B cell (primary cell): Measurements from ENCODE around the gene PDGFA. TPM values are rescaled to one million over a fixed set of nuclear protein-coding genes. Genes with fewer than 3 reads are reported as not detected.

ENCODE experiments used
- ATAC-seq: fragments of 200-7000 bp; cut with Tn5 transposase; one replicate; pipeline ENCODE4 v1.10.0; 2021; ENCODE audit warnings: low read depth, mild to moderate bottlenecking, moderate number of reproducible peaks, moderate library complexity
- CTCF ChIA-PET: fragments of 350-600 bp; sonication (Branson Sonifier 250); formaldehyde crosslinking; loops from one replicate; lab custom pipeline; 2021; ENCODE audit warnings: antibody characterized with exemption, inconsistent platforms; lab: Charles Lee
- POLR2A ChIA-PET: fragments of 350-600 bp; sonication (Branson Sonifier 250); formaldehyde crosslinking; loops from one replicate; lab custom pipeline; 2021; ENCODE audit warnings: antibody characterized with exemption; lab: Charles Lee
- DNase-seq: peaks from one replicate; pipeline ENCODE4 v3.0.0; 2013
- H2AFZ ChIP-seq: 2 replicates; pipeline ENCODE4 v1.6.1; 2012; ENCODE audit warnings: mild to moderate bottlenecking, low read depth, low read length; ENCODE audit not compliant: insufficient read depth, poor library complexity, severe bottlenecking
- H3K27ac ChIP-seq, 2 donors: 1 replicate in 1 of 2; 2 replicates in 1 of 2; pipeline ENCODE4 v1.5.1; 2012 to 2013; ENCODE audit warnings: low read length in 2 of 2, mild to moderate bottlenecking in 2 of 2, moderate library complexity in 1 of 2
- H3K27me3 ChIP-seq, 4 experiments: fragments of 200-600 bp in 1 of 4; sonication (generic) in 1 of 4; replicated peaks in 1 of 4; 1 replicate in 2 of 4; 2 replicates in 2 of 4; pipeline versions ENCODE4 v1.6.1 to v1.7.0; 2013 to 2016; ENCODE audit warnings: low read length in 3 of 4, mild to moderate bottlenecking in 2 of 4, mixed read lengths in 1 of 4, moderate library complexity in 1 of 4; ENCODE audit not compliant: insufficient read depth in 4 of 4, control insufficient read depth in 3 of 4; ENCODE audit errors: control extremely low read depth in 1 of 4
- H3K36me3 ChIP-seq, 2 experiments: replicated peaks in 1 of 2; 1 replicate in 1 of 2; 2 replicates in 1 of 2; pipeline versions ENCODE4 v1.6.1 to v1.7.1; 2013; ENCODE audit warnings: low read length in 1 of 2; ENCODE audit not compliant: insufficient read depth in 2 of 2, control insufficient read depth in 1 of 2; ENCODE audit errors: control extremely low read depth in 1 of 2, extremely low read depth in 1 of 2
- H3K4me1 ChIP-seq, 2 donors: fragments of 200-600 bp in 1 of 2; sonication (generic) in 1 of 2; 1 replicate in 1 of 2; 2 replicates in 1 of 2; pipeline versions ENCODE4 v1.5.1 to v1.6.1; 2013 to 2017; ENCODE audit warnings: low read length in 2 of 2; ENCODE audit not compliant: control insufficient read depth in 2 of 2, insufficient read depth in 2 of 2
- H3K4me2 ChIP-seq: replicated peaks from 2 replicates; pipeline ENCODE3; 2012; ENCODE audit warnings: mild to moderate bottlenecking, low read depth, low read length; ENCODE audit not compliant: poor library complexity, severe bottlenecking
- H3K4me3 ChIP-seq, 5 experiments: fragments of 200-600 bp in 1 of 5; sonication (generic) in 1 of 5; 1 replicate in 3 of 5; 2 replicates in 2 of 5; pipeline versions ENCODE4 v1.5.1 to v1.7.0; 2011 to 2016; ENCODE audit warnings: low read length in 4 of 5, mild to moderate bottlenecking in 4 of 5, low read depth in 2 of 5, control low read depth in 1 of 5, moderate library complexity in 1 of 5; ENCODE audit not compliant: insufficient read depth in 1 of 5; ENCODE audit errors: control extremely low read depth in 1 of 5, extremely low read depth in 1 of 5
- H3K79me2 ChIP-seq: fragments of 200-600 bp; sonication (generic); one replicate; pipeline ENCODE4 v1.6.0; 2016; ENCODE audit warnings: low read length; ENCODE audit not compliant: control insufficient read depth, insufficient read depth
- H3K9ac ChIP-seq: fragments of 200-600 bp; sonication (generic); 2 replicates; pipeline ENCODE4 v1.6.1; 2017; ENCODE audit warnings: mild to moderate bottlenecking, low read length, moderate library complexity
- H3K9me3 ChIP-seq, 3 donors: one replicate each; pipeline versions ENCODE4 v1.6.1 to v1.7.1; 2013; ENCODE audit warnings: low read length in 2 of 3; ENCODE audit not compliant: control insufficient read depth in 2 of 3, insufficient read depth in 1 of 3; ENCODE audit errors: control extremely low read depth in 1 of 3
- H4K20me1 ChIP-seq: 2 replicates; pipeline ENCODE4 v1.6.0; 2012; ENCODE audit warnings: mild to moderate bottlenecking, low read length; ENCODE audit not compliant: insufficient read depth, control insufficient read depth, poor library complexity, severe bottlenecking
- H3K27ac Mint-ChIP-seq: one replicate; pipeline ENCODE4 v1.8.0; 2021; ENCODE audit warnings: mixed read lengths
- H3K27me3 Mint-ChIP-seq: one replicate; pipeline ENCODE4 v1.8.0; 2021; ENCODE audit warnings: mixed read lengths
- H3K4me1 Mint-ChIP-seq: one replicate; pipeline ENCODE4 v1.8.0; 2021; ENCODE audit warnings: mixed read lengths
- H3K4me3 Mint-ChIP-seq: one replicate; pipeline ENCODE4 v1.8.0; 2021; ENCODE audit warnings: mixed read lengths
- H3K9me3 Mint-ChIP-seq: one replicate; pipeline ENCODE4 v1.8.0; 2022; ENCODE audit warnings: mixed read lengths; ENCODE audit not compliant: insufficient read depth
- EZH2 ChIP-seq: IDR thresholded peaks from 2 replicates; pipeline ENCODE4 v1.6.1; 2012; ENCODE audit warnings: borderline replicate concordance, low read depth, mild to moderate bottlenecking, moderate library complexity, low read length; ENCODE audit not compliant: insufficient read depth, poor library complexity, severe bottlenecking
- WGBS: methylation state at CpG from one replicate; pipeline ENCODE4 v1.1.5; 2013; ENCODE audit warnings: missing lambda C conversion rate; ENCODE audit not compliant: insufficient coverage; 5-methylcytosine and 5-hydroxymethylcytosine counted together
- intact Hi-C: fragments of 100-400 bp; cut with micrococcal nuclease; formaldehyde crosslinking; loops from one replicate; pipeline ENCODE4 v1.10.0; 2022
- polyA plus RNA-seq: library from polyadenylated mRNA; depleted of rRNA; stranded (reverse); fragments of >200 nt; gene quantifications from 2 replicates; pipeline ENCODE4 v1.2.3, GENCODE V29; 2012
- total RNA-seq, 2 donors: library from RNA; stranded (reverse); fragments of 120-200 nt in 1 of 2; gene quantifications; 1 replicate in 1 of 2; 2 replicates in 1 of 2; pipeline versions ENCODE4 v1.2.3 to v1.2.4, GENCODE V29; 2013 to 2022
- TF ChIP-seq, protein P1 (sequence below): fragments of 200-600 bp; IDR thresholded peaks from one replicate; pipeline ENCODE4 v1.8.0; 2022; ENCODE audit warnings: antibody characterized with exemption, mild to moderate bottlenecking

PDGFA gene
- total and polyA plus RNA-seq, 2 donors (not counting 1 experiment from before 2014, with no cell fraction given), result 0.36 to 1.5 TPM

DNA sequence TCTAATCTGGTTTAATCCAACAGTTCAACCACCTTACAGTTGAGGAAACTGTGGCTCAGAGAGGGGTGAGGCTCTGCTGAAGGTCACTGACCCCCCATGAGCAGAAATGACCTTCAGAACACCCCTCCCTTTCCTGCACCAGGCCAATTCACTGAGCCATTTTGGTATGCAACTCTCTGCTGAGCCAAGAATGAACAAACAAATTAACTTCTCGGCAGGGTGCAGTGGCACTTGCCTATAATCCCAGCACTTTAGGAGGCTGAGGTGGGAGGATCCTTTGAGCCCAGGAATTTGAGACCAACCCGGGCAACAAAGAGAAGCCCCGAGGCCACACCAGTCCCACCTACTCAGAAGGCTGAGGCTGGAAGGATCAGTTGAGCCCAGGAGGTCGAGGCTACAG lies 29.8 kb downstream of the PDGFA start:
- WGBS, result 76% methylated on average over 4 of the region's 4 CpGs

DNA sequence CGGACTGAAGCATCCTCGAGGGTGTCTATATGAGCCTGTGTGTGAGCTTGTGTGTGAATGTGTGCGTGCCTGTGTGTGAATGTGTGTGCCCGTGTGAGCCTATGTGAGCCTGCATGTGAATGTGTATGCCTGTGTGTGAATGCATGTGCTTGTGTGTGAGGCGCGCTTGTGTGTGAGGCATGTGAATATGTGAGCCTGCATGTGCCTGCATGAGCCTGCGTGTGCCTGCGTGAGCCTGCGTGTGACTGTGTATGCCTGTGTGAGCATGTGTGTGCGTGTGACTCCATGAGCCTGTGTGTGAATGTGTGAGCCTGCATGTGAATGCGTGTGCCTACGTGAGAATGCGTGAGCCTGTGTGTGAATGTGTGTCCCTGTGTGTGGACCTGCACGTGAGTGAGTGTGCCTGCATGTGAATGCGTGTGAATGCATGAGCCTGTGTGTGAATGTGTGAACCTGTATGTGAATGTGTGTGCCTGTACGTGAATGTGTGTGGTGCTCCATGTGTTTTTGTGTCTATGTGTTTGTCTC lies 33.4 kb downstream of the PDGFA start:
- Mint-ChIP-seq H3K4me3 (no peak overlapping the region), H3K27me3 (peaks cover 42% of the 10 kb centered on the region), H3K4me1 (no peaks in the 10 kb centered on the region), H3K27ac (no peak overlapping the region), H3K9me3 (peaks cover 8% of the 10 kb centered on the region)
- ChIA-PET CTCF (no interaction called here), POLR2A (no interaction called here)
- Histone ChIP-seq H3K4me1 (no peaks in the 10 kb centered on the region), H3K9me3 (peaks cover 0 to 4% (median 0%) of the 10 kb centered on the region in 3 donors), H3K79me2 (no peaks in the 10 kb centered on the region), H2AFZ (no peak overlapping the region), H3K4me2 (no peak overlapping the region), H3K36me3 (no peaks in the 10 kb centered on the region), H3K4me3 (no peak overlapping the region), H4K20me1 (no peaks in the 10 kb centered on the region), H3K27ac (no peak overlapping the region), H3K27me3 (peaks cover 0 to 4% (median 3%) of the 10 kb centered on the region in 4 experiments), H3K9ac (no peak overlapping the region)
- intact Hi-C loops, result no loop called here
- DNase-seq (no peak), ATAC-seq (no peak)
- WGBS, result 91% methylated on average over 15 of the region's 16 CpGs
- TF ChIP-seq, protein P1, sequence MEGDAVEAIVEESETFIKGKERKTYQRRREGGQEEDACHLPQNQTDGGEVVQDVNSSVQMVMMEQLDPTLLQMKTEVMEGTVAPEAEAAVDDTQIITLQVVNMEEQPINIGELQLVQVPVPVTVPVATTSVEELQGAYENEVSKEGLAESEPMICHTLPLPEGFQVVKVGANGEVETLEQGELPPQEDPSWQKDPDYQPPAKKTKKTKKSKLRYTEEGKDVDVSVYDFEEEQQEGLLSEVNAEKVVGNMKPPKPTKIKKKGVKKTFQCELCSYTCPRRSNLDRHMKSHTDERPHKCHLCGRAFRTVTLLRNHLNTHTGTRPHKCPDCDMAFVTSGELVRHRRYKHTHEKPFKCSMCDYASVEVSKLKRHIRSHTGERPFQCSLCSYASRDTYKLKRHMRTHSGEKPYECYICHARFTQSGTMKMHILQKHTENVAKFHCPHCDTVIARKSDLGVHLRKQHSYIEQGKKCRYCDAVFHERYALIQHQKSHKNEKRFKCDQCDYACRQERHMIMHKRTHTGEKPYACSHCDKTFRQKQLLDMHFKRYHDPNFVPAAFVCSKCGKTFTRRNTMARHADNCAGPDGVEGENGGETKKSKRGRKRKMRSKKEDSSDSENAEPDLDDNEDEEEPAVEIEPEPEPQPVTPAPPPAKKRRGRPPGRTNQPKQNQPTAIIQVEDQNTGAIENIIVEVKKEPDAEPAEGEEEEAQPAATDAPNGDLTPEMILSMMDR, result no peak
- no peak for TF ChIP-seq EZH2

More for the DNA sequence above, 29.8 kb downstream of the PDGFA start:
- POLR2A ChIA-PET, result no interaction called here
- H2AFZ ChIP-seq, result no peak overlapping the region
- no peaks in the 10 kb centered on the region for H3K4me1 Mint-ChIP-seq
- no peak overlapping the region for H3K27ac Mint-ChIP-seq
- no peak overlapping the region for H3K27ac ChIP-seq
- no peak for ATAC-seq
- intact Hi-C loops, result no loop called here
- H3K27me3 Mint-ChIP-seq, result peaks cover 25% of the 10 kb centered on the region
- H3K9me3 ChIP-seq, result peaks cover 0 to 4% (median 0%) of the 10 kb centered on the region in 3 donors
- H3K9ac ChIP-seq, result no peak overlapping the region
- peaks cover 0 to 4% (median 2%) of the 10 kb centered on the region in 4 experiments for H3K27me3 ChIP-seq
- no peak overlapping the region for H3K4me2 ChIP-seq
- no peaks in the 10 kb centered on the region for H3K4me1 ChIP-seq
- no peak for TF ChIP-seq EZH2
- TF ChIP-seq, protein P1, result no peak
- no peaks in the 10 kb centered on the region for H3K36me3 ChIP-seq
- no peak overlapping the region for H3K4me3 Mint-ChIP-seq
- no peaks in the 10 kb centered on the region for H4K20me1 ChIP-seq
- no peaks in the 10 kb centered on the region for H3K79me2 ChIP-seq
- no peaks in the 10 kb centered on the region for H3K9me3 Mint-ChIP-seq
- no peak overlapping the region for H3K4me3 ChIP-seq
- CTCF ChIA-PET, result no interaction called here
- DNase-seq, result no peak
